CD1c-positive myeloid dendritic cell (primary cell): ENCODE results near the gene TLE4.

Experiments
- DNase-seq: peaks from one replicate; pipeline ENCODE4 v3.0.0-alpha.2; 2016; ENCODE audit errors: extremely low spot score

The TLE4 gene

GRCh38 chr9:79572032-79572607, 355 bp downstream of the TLE4 start:
- DNase-seq = peak; percentile 78

- peak; percentile 79 for DNase-seq
These were observed 1.0 kb downstream of the TLE4 start for GRCh38 chr9:79572608-79573411.

DNA sequence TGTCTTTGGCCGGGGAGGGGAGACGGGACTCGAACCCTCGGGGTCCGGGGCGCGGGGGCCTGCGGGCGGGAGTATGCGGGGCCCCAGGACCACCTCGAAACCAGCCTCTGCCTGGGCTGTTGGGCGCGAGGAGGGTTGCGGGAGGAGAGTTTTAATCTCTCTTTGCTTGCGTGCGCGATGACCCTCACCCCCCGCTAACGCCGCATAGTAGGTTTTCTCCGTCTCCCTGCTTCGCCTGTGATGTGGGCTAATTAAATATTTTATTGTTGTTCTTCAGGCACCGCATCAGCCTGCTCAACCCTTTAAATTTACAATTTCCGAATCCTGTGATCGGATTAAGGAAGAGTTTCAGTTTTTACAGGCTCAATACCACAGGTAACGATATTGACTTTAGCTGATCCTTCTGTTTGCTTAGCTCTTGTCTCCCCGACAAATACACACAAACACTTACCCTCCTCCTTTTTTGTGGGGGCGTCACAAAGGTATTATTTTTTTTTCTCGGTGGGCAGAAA, 1.7 kb downstream of the TLE4 start:
- no peak for DNase-seq

DNA sequence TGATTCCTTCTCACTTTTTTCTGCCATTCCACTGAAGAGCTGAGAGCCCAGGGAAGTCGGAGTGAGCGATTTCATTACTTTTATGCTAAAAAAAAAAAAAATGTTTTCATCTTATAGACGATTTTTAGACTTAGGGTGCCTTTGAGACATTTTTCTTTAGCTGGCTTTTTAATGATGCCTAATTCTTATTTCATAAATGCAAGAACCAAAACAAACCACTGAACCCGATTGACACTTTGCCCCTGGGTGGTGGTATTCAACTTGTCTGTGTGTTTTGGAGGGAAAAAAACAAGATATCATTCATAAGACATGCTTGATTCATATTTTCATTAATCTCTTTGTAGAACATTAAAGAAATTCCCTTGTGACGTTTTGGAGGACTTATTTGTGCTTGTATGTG, 2.4 kb downstream of the TLE4 start:
- DNase-seq = no peak

GRCh38 chr9:79574781-79575180, 3.0 kb downstream of the TLE4 start:
- no peak for DNase-seq

- no peak for DNase-seq
These were observed 3.8 kb downstream of the TLE4 start for GRCh38 chr9:79575547-79575946.

DNA sequence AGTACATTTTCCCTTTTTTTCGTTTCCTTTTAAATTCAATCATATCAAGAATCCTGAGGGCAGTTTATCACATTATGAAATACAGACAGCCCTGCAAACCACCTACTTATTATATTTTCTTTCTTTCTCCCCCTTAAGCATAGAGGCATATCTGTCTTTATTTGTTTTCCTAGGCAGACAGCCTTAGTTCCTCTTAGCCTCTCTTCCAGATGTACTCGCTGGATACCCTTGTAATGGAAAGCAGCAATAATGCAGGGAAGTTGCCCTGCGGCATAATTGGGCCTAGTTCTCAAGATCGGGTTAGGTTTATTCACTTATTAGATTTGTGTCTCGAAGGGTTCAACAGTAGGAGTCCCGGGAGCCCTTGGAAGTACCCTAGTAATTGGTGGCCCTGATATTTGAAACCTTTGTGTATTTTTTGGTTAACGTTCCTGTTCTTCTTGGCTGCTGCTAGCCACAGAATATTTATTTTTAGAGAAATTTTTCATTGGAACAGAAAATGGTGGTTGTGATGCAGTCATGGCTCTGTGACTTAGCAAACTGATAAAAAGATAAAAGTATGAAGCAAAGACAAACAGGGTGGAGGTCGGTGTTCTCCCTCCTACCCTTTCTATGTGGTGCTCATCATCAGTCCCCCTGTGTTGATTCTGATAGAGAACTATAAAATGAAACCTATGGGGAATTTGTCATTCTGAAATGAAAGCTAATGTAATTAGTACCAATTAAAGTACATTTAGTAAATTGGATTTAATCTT, 6.4 kb downstream of the TLE4 start:
- DNase-seq = no peak

DNA sequence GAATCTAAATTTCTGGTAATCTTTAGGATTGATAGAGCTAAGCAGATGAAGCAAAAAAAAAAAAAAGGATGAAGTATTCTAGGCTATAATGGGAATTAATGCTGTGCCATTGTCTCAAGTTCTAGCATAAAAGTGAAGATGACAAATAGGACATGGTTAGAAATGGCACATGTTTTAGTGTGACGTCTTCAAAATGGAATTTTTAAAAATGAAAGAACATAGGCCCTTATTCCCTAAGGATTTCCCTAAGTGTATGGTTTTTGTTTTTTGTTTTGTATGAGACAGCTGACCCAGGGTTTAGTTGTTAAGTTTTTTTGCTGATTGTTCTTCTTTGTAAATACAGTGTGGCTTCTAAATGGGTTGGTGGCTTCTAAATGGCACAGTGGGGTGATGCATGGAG, 7.1 kb downstream of the TLE4 start:
- DNase-seq = no peak

- DNase-seq = no peak
These were observed 7.9 kb downstream of the TLE4 start for GRCh38 chr9:79579624-79580023.

DNA sequence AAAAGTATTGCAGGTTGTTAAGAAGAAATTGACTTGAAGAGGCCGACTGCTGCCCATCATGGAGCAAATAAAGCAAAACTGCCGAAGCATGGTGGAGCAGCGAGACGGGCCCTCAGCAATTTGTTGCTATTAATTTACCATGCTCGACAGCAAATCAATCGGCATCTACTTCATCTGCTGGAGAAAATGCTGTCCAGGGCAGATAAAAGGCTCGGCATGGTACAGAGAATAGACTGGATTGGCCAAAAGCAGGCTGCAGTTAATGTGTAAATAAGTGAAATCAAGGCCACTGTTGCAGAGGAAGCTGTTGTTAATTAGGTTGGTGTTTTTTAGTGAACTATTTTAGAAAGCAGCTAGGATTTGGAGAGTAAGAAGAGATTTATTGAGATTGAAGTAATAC, 8.3 kb downstream of the TLE4 start:
- no peak for DNase-seq

- DNase-seq = peak; percentile 28
These were observed 9.6 kb downstream of the TLE4 start for GRCh38 chr9:79581388-79581787.

- DNase-seq = peak; percentile 46
These were observed 10.0 kb downstream of the TLE4 start for GRCh38 chr9:79581794-79582193.

DNA sequence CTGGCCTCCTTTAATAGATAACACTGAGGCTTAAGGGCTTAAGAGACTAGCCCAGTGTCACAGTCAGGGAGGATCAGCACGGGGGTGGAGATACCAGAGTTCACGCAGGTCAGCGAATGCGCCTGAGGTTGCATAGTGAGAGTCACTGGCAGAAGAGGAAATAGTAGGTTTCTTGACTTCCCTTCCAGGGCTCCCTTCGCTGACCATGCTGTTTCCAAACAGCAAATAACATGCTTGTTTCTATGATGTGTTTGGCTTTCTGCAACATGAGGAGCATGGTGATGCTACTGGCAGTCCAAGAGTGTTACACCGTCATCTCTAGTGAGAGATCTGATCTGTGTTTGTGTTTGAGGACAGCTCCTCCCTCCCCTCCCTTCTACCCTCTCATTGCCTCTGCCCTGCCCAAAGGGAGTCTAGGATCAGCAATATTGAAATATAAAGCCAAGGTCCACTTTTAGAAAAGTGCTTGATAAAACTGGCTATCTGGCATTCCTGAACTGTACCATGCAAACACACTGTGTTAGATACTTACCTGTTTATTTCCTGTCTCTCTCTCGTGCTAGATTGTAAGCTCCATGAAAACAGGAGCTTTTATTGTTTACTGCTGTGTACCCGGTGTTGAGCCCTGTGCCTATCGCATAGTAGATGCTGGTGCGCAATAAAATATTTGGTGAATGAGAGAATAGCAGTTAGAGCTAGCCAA, 12.3 kb downstream of the TLE4 start:
- peak; percentile 93 for DNase-seq

DNA sequence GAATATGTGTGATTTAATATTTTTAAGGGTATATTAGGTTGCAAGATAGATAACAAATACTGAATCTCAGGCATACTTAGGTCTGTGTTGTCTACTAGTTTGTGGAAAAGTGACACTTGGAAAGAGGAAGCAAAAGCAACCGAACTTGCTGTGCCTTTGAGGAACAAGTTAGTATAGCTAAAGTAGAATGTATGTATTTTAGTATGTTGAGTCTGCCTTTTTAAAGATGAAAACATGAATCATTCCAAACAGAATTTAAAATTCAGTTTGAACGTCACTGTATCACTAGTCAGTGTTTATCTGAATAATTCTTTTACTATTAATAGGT, 12.9 kb downstream of the TLE4 start:
- peak; percentile 77 for DNase-seq

DNA sequence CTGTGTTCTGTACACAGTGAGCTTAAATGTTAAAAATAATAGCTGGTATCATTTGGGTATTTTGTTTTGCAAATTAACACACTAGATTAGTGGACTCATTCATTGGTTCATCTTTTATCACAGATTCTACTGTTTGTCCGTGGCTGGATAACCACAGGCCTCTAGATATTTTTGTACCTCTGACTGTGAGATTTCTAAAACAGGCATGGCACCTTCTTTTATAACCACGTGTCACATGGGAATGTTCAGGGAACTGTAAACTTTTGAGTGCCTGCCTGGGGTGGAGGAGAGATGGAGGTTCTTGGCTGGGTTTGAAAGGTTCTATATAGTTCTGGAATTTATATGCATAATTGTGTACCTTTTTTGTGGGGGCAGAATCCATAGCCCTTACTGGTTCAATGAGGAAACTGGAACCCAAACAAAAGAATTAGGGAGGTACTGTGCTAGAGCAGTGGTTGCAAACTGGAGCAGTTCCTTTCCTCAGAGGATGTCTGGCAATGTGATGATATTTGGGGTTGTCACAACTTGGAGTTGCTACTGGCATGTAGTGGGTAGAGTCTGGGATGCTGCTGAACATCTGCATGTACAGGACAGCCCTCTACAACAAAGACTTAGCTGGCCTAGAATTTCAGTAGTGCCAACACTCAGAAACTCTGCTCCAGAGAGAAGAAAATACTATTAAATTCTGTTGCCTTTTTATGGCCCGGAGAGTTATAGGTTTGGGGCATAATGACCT, 16.9 kb downstream of the TLE4 start:
- DNase-seq = no peak

DNA sequence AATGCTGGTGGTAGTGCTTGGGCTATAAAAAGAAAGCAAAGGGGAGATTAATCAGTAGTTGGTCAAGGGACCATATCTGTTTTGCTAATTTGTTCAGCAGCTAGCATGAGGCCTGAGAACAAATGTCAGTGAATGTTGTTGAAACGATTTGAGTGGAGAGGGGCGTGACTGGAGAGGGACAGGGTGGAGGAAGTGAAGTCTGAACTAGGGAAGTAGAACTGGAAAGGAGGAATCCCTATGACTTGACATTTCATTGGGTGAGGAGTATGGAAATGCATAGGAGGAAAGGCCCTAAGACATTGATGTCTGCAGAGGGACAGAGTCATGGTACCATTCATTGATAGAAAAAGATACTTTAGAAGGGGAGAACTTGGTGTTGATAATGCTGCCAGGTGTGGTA, 19.7 kb downstream of the TLE4 start:
- DNase-seq = peak; percentile 51

- peak; percentile 38 for DNase-seq
These were observed 21.1 kb downstream of the TLE4 start for GRCh38 chr9:79592726-79593493.

DNA sequence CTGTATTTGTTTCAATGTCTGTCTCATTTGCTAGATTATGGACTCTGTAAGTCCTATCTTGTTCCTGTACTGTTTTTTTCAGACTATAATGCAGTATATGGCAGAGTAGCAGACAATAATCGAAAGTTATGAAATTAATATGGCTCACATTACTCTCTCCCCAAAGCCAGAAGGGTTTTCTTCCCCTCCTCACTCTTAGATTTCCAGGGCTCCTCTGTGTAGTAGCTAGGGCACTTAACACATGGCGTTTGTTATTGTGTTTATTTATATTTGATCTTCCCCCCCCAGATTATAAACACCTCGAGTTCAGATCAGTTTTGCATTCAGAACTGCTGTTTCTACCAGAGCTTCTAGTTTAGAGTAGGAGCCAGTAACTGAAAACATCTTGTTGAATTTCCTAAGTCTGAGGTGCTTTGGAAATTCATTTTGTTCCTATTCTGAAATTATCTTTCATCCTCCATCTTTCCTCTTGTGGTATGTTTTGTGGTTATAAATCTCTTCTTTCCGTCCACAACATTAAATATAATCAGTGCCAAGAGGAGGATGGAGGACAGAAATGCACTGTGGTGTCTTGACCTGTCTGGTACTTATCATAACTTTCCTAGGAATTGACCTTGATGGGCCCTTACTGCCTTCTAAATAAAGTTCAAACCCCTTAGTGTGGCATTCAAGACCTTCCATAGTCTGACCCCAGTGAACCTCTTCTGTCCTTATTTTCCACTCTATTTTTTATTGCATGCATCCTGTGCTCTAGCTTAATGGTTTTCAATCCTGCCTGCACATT, 27.0 kb downstream of the TLE4 start:
- no peak for DNase-seq

- no peak for DNase-seq
These were observed 28.7 kb downstream of the TLE4 start for GRCh38 chr9:79600466-79600865.
